Measurements from ENCODE around the gene TIE1.

Gene TIE1

DNA sequence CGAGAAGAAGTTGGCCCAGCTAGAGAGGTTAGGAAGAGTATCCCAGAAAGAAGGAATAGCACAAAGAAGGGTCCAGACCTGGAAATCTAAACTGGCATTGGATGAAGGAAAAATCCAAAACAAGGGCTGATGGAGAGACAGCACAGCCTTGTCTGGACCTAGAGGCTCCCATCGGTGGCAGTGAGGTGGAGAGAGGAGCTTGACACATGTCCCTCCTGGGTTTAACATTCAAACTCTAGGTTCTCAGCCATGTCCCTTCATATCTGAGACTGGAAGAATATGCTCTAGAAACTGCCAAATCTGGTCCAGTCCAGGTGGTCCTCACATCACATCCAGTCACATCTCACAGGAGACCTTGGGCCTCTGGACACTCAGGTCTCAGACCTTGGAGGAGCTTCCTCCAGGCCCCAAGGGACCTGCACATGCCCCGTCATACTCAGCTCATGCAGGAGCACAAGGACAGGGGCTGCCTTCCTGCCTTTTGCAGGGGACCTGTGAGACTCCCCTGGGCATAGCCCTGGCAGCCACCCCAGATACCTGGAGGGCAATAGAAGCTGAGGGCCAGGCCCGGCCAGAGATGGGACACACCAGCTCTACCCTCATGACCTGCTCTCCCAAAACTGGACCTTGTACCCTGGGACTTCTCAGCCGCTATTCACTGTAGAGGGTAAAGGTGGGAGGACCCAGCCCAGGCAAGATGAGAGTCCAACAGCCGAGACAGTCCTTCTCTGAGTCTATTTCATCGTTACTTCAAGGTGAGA, 23.5 kb upstream of the TIE1 start:
- no peak for DNase-seq (ENCODE audit: low spot score in 2 of 2)
- H3K27ac Mint-ChIP-seq (ENCODE audit: low read depth): no peak overlapping the region
- peaks cover 5% of the 10 kb centered on the region for H3K9me3 Mint-ChIP-seq
- no peak for ATAC-seq (replicated peaks; ENCODE audit: extremely low read depth, poor library complexity, severe bottlenecking)
- H3K4me3 Mint-ChIP-seq: no peak overlapping the region
- peaks cover 12% of the 10 kb centered on the region for H3K4me1 Mint-ChIP-seq
- peaks cover 2% of the 10 kb centered on the region for H3K36me3 Mint-ChIP-seq (ENCODE audit: insufficient read depth)
- H3K27me3 Mint-ChIP-seq: peaks cover 26% of the 10 kb centered on the region

- no peak for DNase-seq (ENCODE audit: low spot score in 2 of 2)
- H3K27ac Mint-ChIP-seq (ENCODE audit: low read depth): no peak overlapping the region
- H3K9me3 Mint-ChIP-seq: peaks cover 5% of the 10 kb centered on the region
- H3K4me1 Mint-ChIP-seq: peaks cover 12% of the 10 kb centered on the region
- no peak overlapping the region for H3K4me3 Mint-ChIP-seq
- H3K27me3 Mint-ChIP-seq: peaks cover 25% of the 10 kb centered on the region
- peaks cover 2% of the 10 kb centered on the region for H3K36me3 Mint-ChIP-seq (ENCODE audit: insufficient read depth)
- ATAC-seq (replicated peaks; ENCODE audit: extremely low read depth, poor library complexity, severe bottlenecking): no peak
These were observed 21.6 kb upstream of the TIE1 start for GRCh38 chr1:43279161-43279560.

DNA sequence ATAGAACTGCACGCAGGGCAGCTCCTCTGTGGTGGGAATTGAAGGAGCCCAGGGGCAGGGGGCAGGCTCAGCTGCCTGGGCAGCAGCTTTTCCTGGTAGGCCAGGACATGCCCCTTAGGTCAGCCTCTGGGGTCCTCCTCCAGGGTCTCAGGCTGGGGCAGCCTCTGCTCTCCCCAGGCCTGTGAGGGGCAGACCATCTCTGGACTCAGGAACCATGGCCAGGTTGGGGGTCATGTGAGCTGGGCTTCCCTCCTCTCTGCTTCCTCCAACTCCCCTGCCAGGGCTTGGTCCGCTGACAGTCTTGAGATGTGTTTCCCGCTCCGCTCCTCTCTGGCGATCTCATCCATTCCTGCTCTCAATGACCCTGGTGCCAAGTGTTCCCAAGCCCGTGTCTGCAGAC, 21.1 kb upstream of the TIE1 start:
- Mint-ChIP-seq H3K9me3 (peaks cover 5% of the 10 kb centered on the region), H3K27ac (ENCODE audit: low read depth) (no peak overlapping the region), H3K4me3 (no peak overlapping the region), H3K4me1 (peaks cover 7% of the 10 kb centered on the region), H3K36me3 (ENCODE audit: insufficient read depth) (peaks cover 2% of the 10 kb centered on the region), H3K27me3 (peaks cover 25% of the 10 kb centered on the region)
- no peak for ATAC-seq (replicated peaks; ENCODE audit: extremely low read depth, poor library complexity, severe bottlenecking)
- DNase-seq (ENCODE audit: low spot score in 2 of 2): no peak

DNA sequence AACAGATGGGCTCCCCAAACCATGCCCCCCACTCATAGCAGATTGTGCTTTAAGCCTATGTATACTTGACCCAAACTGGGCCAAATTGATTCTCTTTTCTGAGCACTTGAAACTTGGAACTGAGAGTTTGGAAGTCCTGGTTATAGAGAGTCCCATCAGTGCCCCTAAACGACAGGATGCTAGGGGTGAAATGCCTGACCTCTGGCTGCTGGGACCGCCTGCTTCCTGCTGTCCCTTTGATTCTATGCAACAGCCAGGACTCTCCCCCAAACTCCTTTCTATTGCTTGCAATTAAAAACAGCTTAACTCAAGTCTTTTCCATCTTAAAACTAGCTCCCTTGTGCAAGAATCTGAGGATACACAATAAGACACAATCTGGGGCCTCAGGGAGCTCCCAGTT, 20.1 kb upstream of the TIE1 start:
- ATAC-seq (replicated peaks; ENCODE audit: extremely low read depth, poor library complexity, severe bottlenecking) (no peak), DNase-seq (ENCODE audit: low spot score in 2 of 2) (no peak)
- no peaks in the 10 kb centered on the region for H3K4me1 Mint-ChIP-seq
- H3K4me3 Mint-ChIP-seq: no peak overlapping the region
- no peak overlapping the region for H3K27ac Mint-ChIP-seq (ENCODE audit: low read depth)
- peaks cover 2% of the 10 kb centered on the region for H3K36me3 Mint-ChIP-seq (ENCODE audit: insufficient read depth)
- no peaks in the 10 kb centered on the region for H3K9me3 Mint-ChIP-seq
- peaks cover 25% of the 10 kb centered on the region for H3K27me3 Mint-ChIP-seq

DNA sequence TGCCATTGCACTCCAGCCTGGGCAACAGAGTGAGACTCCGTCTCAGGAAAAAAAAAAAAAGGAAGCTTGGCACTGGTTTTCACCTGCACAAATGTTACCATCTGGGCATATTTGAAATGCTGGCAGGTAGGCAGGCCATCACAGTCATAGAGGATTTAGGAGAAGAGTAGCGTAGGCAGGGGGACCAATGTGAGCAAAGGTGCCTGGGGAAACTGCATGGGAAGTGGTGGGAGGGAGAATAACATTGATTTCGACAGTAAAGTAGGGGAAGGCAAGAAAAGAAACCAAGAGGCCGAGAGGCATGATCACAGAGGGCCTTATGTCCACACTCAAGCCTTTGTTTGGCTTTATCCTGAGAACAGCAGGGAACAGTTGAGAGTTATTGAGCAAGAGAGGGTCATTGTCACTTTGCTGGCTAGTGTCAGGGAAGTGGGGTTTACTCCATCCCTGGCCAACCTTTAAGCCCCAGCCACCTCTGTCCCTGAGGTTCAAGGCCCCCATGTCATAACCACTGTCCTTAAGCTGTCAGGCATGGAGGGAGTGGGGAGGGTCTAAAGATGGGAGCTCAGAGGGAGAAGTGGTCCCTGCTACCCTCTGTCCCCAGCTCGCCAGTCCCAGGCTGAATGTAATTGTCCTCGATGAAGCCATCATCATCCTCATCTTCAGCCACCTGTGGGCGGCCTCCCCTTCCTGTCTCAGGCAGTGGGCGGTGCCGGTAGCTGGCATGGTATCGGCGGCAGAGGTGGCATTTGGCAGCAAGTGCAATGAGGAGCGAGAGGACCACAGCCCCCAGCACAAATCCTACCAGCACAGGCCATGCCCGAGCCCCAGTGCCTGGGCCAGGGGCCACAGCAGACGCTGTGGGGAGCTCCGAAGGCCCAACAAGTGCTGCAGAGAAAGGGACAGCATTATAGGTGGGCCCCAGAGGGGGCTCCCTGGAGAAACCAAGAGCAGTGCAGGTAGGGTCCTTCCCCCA, 18.3 kb upstream of the TIE1 start:
- no peak overlapping the region for H3K27ac Mint-ChIP-seq (ENCODE audit: low read depth)
- H3K36me3 Mint-ChIP-seq (ENCODE audit: insufficient read depth): peaks cover 2% of the 10 kb centered on the region
- no peaks in the 10 kb centered on the region for H3K4me1 Mint-ChIP-seq
- H3K9me3 Mint-ChIP-seq: no peaks in the 10 kb centered on the region
- DNase-seq (ENCODE audit: low spot score in 2 of 2) (no peak), ATAC-seq (replicated peaks; ENCODE audit: extremely low read depth, poor library complexity, severe bottlenecking) (no peak)
- no peak overlapping the region for H3K4me3 Mint-ChIP-seq
- peaks cover 21% of the 10 kb centered on the region for H3K27me3 Mint-ChIP-seq

GRCh38 chr1:43284065-43284464, 16.7 kb upstream of the TIE1 start:
- Mint-ChIP-seq H3K4me1 (no peaks in the 10 kb centered on the region), H3K4me3 (no peak overlapping the region), H3K9me3 (no peaks in the 10 kb centered on the region), H3K27ac (ENCODE audit: low read depth) (no peak overlapping the region), H3K36me3 (ENCODE audit: insufficient read depth) (peaks cover 1% of the 10 kb centered on the region), H3K27me3 (peaks cover 23% of the 10 kb centered on the region)
- DNase-seq (ENCODE audit: low spot score in 2 of 2) (no peak), ATAC-seq (replicated peaks; ENCODE audit: extremely low read depth, poor library complexity, severe bottlenecking) (no peak)

GRCh38 chr1:43284546-43285110, 16.2 kb upstream of the TIE1 start:
- peaks cover 20% of the 10 kb centered on the region for H3K27me3 Mint-ChIP-seq
- no peaks in the 10 kb centered on the region for H3K4me1 Mint-ChIP-seq
- no peak for ATAC-seq (replicated peaks; ENCODE audit: extremely low read depth, poor library complexity, severe bottlenecking)
- no peaks in the 10 kb centered on the region for H3K9me3 Mint-ChIP-seq
- no peak for DNase-seq (ENCODE audit: low spot score in 2 of 2)
- H3K4me3 Mint-ChIP-seq: no peak overlapping the region
- no peak overlapping the region for H3K27ac Mint-ChIP-seq (ENCODE audit: low read depth)
- peaks cover 1% of the 10 kb centered on the region for H3K36me3 Mint-ChIP-seq (ENCODE audit: insufficient read depth)

DNA sequence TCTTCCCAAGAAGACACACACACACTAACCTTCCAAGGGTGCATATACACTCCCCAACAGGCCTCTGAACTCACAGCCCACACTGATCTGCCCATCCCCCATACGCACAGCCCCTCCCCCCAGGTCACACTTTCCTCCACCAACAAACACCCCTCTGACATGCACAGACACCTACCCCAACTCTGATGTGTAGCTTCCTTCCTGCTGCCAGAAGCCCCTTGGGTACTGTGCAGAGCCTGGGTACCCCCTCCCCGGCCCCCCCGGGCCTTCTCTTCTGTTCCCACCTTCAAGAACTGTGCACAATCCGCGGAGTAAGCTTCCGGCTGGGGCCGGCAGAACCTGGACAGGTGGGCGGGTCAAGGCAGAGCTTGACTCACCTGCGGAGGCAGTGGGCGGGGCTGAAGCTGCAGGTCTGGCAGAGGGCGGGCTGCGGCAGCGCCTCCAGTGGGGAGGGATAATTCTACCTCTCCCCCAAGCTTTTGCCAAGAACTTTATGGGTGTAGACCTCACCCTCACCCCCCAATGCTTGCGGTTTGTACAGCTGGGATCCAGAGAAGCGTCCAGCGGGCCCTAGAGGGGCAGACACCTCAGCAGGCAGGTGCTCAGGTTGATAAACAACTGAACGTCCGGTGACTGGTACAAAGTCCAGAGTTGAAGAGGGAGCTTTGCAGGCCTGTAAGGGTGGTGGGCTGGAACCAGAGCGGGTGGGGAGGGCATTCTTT, 15.4 kb upstream of the TIE1 start, which contains the start of gene C1orf210:
TSS of gene C1orf210 (minus strand) at position 313 of the 722 bp plus-strand sequence. CDS start 2,311 bp downstream, outside the sequence.
- Mint-ChIP-seq H3K27me3 (peaks cover 12% of the 10 kb centered on the region), H3K9me3 (no peaks in the 10 kb centered on the region), H3K4me1 (no peaks in the 10 kb centered on the region), H3K27ac (ENCODE audit: low read depth) (no peak within 1 kb of the TSS), H3K36me3 (ENCODE audit: insufficient read depth) (peaks cover 1% of the 10 kb centered on the region), H3K4me3 (no peak within 1 kb of the TSS)
- no peak for ATAC-seq (replicated peaks; ENCODE audit: extremely low read depth, poor library complexity, severe bottlenecking)
- DNase-seq (ENCODE audit: low spot score in 2 of 2): no peak

DNA sequence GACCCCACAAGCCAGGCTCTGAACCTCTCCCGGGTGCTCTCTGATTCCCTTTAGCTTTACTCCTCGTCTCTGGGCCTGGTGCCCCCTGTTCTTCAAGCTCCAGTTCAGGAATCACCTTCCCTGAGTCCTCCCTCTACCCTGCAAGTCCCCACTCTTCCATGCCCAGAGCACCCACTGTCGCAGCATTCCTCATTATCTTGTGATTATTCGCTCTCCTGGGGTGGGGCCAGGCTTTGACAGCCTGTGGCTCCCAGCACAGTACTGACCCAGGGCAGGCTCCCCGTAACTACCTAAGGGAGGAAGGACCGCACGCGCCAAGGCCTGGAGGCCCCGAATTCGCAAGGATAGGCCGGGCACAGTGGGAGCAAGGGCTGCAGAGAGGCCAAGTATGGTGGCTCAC, 14.7 kb upstream of the TIE1 start:
- no peaks in the 10 kb centered on the region for H3K9me3 Mint-ChIP-seq
- ATAC-seq (replicated peaks; ENCODE audit: extremely low read depth, poor library complexity, severe bottlenecking) (no peak), DNase-seq (ENCODE audit: low spot score in 2 of 2) (no peak)
- no peak overlapping the region for H3K4me3 Mint-ChIP-seq
- H3K4me1 Mint-ChIP-seq: no peaks in the 10 kb centered on the region
- H3K27me3 Mint-ChIP-seq: peaks cover 10% of the 10 kb centered on the region
- H3K27ac Mint-ChIP-seq (ENCODE audit: low read depth): no peak overlapping the region
- H3K36me3 Mint-ChIP-seq (ENCODE audit: insufficient read depth): peaks cover 1% of the 10 kb centered on the region

DNA sequence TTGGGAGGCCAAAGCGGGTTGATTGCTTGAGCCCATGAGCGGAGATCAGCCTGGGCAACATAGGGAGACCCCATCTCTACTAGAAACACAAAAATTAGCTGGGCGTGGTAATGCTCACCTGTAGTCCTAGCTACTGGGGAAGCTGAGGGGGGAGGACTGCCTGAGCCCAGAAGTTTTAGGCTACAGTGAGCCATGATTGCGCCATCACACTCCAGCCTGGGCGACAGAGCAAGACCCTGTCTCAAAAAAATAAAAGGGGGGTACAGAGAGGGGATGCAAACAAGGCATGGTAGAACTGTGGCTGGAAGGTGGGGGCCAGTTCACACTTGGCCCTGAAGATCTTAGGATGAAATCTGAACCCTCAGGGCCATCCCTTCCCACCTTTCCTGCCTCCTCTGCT, 14.2 kb upstream of the TIE1 start:
- H3K27me3 Mint-ChIP-seq: peaks cover 10% of the 10 kb centered on the region
- no peak for DNase-seq (ENCODE audit: low spot score in 2 of 2)
- no peaks in the 10 kb centered on the region for H3K9me3 Mint-ChIP-seq
- ATAC-seq (replicated peaks; ENCODE audit: extremely low read depth, poor library complexity, severe bottlenecking): no peak
- no peak overlapping the region for H3K4me3 Mint-ChIP-seq
- no peak overlapping the region for H3K27ac Mint-ChIP-seq (ENCODE audit: low read depth)
- H3K36me3 Mint-ChIP-seq (ENCODE audit: insufficient read depth): peaks cover 1% of the 10 kb centered on the region
- no peaks in the 10 kb centered on the region for H3K4me1 Mint-ChIP-seq

DNA sequence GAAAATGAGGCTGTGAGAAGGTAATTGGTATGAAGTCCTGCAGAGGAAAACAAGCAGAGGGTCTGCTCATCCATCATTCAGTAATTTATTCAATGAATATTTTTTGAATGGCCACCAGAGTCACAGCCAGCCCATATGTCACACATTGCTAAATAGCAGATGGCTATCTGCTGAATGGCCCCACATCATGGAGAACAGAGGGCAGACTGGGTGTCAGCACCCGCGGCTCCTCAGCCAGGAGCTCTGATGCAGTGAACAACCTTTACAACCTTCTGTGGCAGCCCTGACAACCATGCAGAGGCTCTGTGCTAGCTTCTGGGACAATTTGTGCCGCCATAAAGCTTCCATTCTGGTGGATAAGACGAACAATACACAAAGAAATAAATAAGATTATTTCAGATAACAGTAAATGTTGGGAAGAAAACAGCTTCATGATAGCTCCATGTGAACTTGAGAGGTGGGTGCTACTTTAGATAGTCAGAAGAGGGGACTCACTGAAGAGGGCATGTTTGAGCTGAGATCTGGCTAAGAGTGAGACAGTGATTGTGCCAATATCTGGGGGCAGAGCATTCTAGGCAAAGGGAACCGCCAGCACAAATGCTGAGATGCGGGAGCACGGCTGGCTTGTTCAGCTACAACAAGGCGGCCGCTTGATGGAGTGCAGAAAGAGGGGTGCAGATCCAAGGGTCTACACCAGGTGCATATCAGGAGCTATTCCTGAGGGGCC, 12.6 kb upstream of the TIE1 start:
- no peak overlapping the region for H3K27ac Mint-ChIP-seq (ENCODE audit: low read depth)
- H3K36me3 Mint-ChIP-seq (ENCODE audit: insufficient read depth): peaks cover 1% of the 10 kb centered on the region
- H3K27me3 Mint-ChIP-seq: peaks cover 10% of the 10 kb centered on the region
- H3K4me3 Mint-ChIP-seq: no peak overlapping the region
- no peaks in the 10 kb centered on the region for H3K4me1 Mint-ChIP-seq
- H3K9me3 Mint-ChIP-seq: no peaks in the 10 kb centered on the region
- ATAC-seq (replicated peaks; ENCODE audit: extremely low read depth, poor library complexity, severe bottlenecking): no peak
- no peak for DNase-seq (ENCODE audit: low spot score in 2 of 2)
